Stimulated activated naive CD8-positive, alpha-beta T cell treated with anti-CD3 and anti-CD28 coated beads, Interleukin-15, amount 100 ng/mL, for 72 hours (primary cell): Measurements from ENCODE around the gene BANF1.

Experiments used
- ATAC-seq: fragments of 150-1000 bp; cut with Tn5 transposase; 2 replicates; pipeline ENCODE4 v1.10.0; 2021; ENCODE audit warnings: mild to moderate bottlenecking, moderate library complexity
- DNase-seq, 2 donors: peaks; one replicate each; pipeline ENCODE4 v3.0.0; 2021 to 2022
- H3K27ac Mint-ChIP-seq, 2 donors: one replicate each; pipeline ENCODE4 v1.8.0; 2022; ENCODE audit warnings: mild to moderate bottlenecking in 2 of 2, mixed read lengths in 2 of 2, moderate library complexity in 2 of 2
- H3K27me3 Mint-ChIP-seq: one replicate; pipeline ENCODE4 v1.8.0; 2022; ENCODE audit warnings: mixed read lengths
- H3K4me1 Mint-ChIP-seq: one replicate; pipeline ENCODE4 v1.8.0; 2022; ENCODE audit warnings: mild to moderate bottlenecking, mixed read lengths
- H3K4me3 Mint-ChIP-seq, 2 donors: one replicate each; pipeline ENCODE4 v1.8.0; 2022; ENCODE audit warnings: mild to moderate bottlenecking in 2 of 2, mixed read lengths in 2 of 2, moderate library complexity in 1 of 2
- H3K9me3 Mint-ChIP-seq, 2 donors: one replicate each; pipeline ENCODE4 v1.8.0; 2022; ENCODE audit warnings: mixed read lengths in 2 of 2

BANF1 gene

GRCh38 chr11:65973439-65974110 lies 28.7 kb upstream of the BANF1 start:
- DNase-seq (no peak), ATAC-seq (no peak)
- Mint-ChIP-seq H3K27me3 (no peaks in the 10 kb centered on the region), H3K4me1 (peaks cover 18% of the 10 kb centered on the region), H3K9me3 (no peaks in the 10 kb centered on the region), H3K4me3 (no peak overlapping the region), H3K27ac (no peak overlapping the region)

- no peak for ATAC-seq
- H3K27ac Mint-ChIP-seq = no peak overlapping the region
- DNase-seq = no peak
- H3K9me3 Mint-ChIP-seq = no peaks in the 10 kb centered on the region
- no peaks in the 10 kb centered on the region for H3K27me3 Mint-ChIP-seq
- peaks cover 6% of the 10 kb centered on the region for H3K4me1 Mint-ChIP-seq
- H3K4me3 Mint-ChIP-seq = no peak overlapping the region
Measured at GRCh38 chr11:65975771-65976170, 26.5 kb upstream of the BANF1 start.

- Mint-ChIP-seq H3K27ac (no peak overlapping the region), H3K27me3 (no peaks in the 10 kb centered on the region), H3K4me1 (peaks cover 6% of the 10 kb centered on the region), H3K4me3 (no peak overlapping the region), H3K9me3 (no peaks in the 10 kb centered on the region)
- ATAC-seq = no peak
- no peak for DNase-seq
Measured at GRCh38 chr11:65976216-65977176, 25.8 kb upstream of the BANF1 start.

DNA sequence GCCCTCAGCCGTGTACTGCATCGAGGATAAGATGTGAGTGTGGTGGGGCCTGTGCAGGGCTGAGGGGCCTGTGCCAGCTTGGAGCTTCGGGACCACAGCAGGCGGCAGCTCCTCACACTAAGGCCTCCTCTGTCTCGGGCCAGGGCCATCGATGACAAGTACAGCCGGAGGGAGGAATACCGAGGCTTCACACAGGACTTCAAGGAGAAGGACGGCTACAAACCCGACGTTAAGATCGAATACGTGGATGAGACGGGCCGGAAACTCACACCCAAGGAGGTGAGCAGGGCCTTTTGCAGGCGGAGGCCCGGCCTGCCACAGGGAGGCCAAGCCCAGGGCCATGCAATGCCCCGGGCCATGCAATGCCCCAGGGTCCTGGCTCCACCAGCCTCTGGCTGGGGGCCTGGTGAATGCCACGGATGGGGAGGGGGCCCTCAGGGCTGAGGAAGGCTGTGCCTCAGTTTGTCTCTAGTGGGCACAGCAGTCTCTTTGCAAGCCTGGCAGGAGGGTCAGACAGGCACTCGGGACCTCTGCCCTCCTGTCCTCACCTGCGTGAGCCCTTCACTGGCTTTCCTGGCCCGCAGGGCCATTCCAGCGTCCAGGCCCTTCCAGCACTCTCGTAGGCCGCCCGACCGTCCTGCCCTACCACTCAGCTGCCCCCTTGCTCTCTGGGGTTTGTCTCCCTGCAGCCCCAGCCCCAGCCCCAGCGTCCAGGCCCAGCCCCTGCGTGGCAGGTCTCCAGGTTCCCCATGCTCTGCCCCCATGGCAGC lies 24.5 kb upstream of the BANF1 start:
- Mint-ChIP-seq H3K4me1 (peaks cover 6% of the 10 kb centered on the region), H3K27ac (no peak overlapping the region), H3K27me3 (no peaks in the 10 kb centered on the region), H3K9me3 (no peaks in the 10 kb centered on the region), H3K4me3 (no peak overlapping the region)
- no peak for ATAC-seq
- no peak for DNase-seq

GRCh38 chr11:65978391-65979238 lies 23.7 kb upstream of the BANF1 start:
- H3K27me3 Mint-ChIP-seq = no peaks in the 10 kb centered on the region
- H3K4me1 Mint-ChIP-seq = peaks cover 6% of the 10 kb centered on the region
- DNase-seq (no peak), ATAC-seq (no peak)
- no peak overlapping the region for H3K27ac Mint-ChIP-seq
- no peak overlapping the region for H3K4me3 Mint-ChIP-seq
- H3K9me3 Mint-ChIP-seq = no peaks in the 10 kb centered on the region

- no peak for DNase-seq
- no peak overlapping the region for H3K27ac Mint-ChIP-seq
- H3K9me3 Mint-ChIP-seq = no peaks in the 10 kb centered on the region
- H3K27me3 Mint-ChIP-seq = no peaks in the 10 kb centered on the region
- peaks cover 6% of the 10 kb centered on the region for H3K4me1 Mint-ChIP-seq
- no peak overlapping the region for H3K4me3 Mint-ChIP-seq
- no peak for ATAC-seq
Measured at GRCh38 chr11:65979261-65979759, 23.0 kb upstream of the BANF1 start.

- no peak overlapping the region for H3K4me3 Mint-ChIP-seq
- DNase-seq = no peak
- H3K4me1 Mint-ChIP-seq = peaks cover 6% of the 10 kb centered on the region
- ATAC-seq = no peak
- peak overlapping the region in 1 of 2 donors; percentile 72 for H3K27ac Mint-ChIP-seq
- H3K27me3 Mint-ChIP-seq = no peaks in the 10 kb centered on the region
- no peaks in the 10 kb centered on the region for H3K9me3 Mint-ChIP-seq
Measured at GRCh38 chr11:65981101-65981740, 21.1 kb upstream of the BANF1 start.

GRCh38 chr11:65981972-65982823 lies 20.1 kb upstream of the BANF1 start:
- DNase-seq (no peak), ATAC-seq (peak; percentile 29)
- Mint-ChIP-seq H3K27ac (no peak overlapping the region), H3K4me1 (peaks cover 3% of the 10 kb centered on the region), H3K27me3 (no peaks in the 10 kb centered on the region), H3K9me3 (no peaks in the 10 kb centered on the region), H3K4me3 (no peak overlapping the region)

- Mint-ChIP-seq H3K4me1 (no peaks in the 10 kb centered on the region), H3K27ac (no peak overlapping the region), H3K9me3 (no peaks in the 10 kb centered on the region), H3K27me3 (no peaks in the 10 kb centered on the region), H3K4me3 (no peak overlapping the region)
- ATAC-seq (no peak), DNase-seq (no peak)
Measured at GRCh38 chr11:65982824-65983588, 19.3 kb upstream of the BANF1 start.

DNA sequence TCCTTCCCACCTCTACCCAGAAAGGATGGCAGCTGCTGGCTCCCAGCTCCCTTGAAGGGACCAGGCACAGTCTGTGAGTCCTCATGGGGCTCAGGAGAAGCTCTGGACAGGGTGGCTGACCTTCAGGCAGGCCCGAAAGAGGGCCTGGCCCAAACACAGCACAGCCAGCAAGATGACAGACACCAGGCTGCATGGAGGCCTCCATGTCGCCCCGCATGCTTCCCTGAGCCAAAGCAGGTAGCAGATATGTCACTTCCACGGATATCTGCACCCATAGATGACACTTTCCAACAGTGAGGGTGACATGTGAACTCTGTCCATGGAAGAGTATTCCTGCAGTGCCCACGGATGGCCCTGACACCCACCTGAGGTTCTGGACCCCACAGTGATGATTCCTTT lies 18.7 kb upstream of the BANF1 start:
- H3K27ac Mint-ChIP-seq = no peak overlapping the region
- H3K9me3 Mint-ChIP-seq = no peaks in the 10 kb centered on the region
- no peaks in the 10 kb centered on the region for H3K27me3 Mint-ChIP-seq
- no peak for ATAC-seq
- H3K4me3 Mint-ChIP-seq = no peak overlapping the region
- H3K4me1 Mint-ChIP-seq = peaks cover under 1% of the 10 kb centered on the region
- no peak for DNase-seq

DNA sequence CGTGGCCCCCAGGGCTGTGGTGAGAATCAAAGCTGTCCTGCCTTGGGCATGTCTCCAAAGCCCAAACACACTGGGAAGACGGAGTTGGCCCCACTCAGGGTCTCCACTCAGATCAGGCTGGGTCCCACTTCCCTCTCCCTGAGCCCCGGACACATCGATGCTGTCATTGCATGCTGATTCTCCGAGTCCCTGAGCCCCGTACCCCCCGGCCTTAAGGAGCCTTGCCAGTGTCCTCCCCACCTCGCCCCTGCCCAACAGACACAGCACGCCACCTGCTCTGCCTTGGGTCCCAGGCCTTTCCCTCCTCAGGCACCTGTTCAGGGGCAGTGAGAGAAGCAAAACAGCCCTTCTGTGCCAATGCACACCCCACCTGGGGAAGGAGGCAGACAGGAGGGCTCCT lies 15.0 kb upstream of the BANF1 start:
- peaks cover 9% of the 10 kb centered on the region for H3K4me1 Mint-ChIP-seq
- no peaks in the 10 kb centered on the region for H3K9me3 Mint-ChIP-seq
- DNase-seq (no peak), ATAC-seq (no peak)
- H3K27ac Mint-ChIP-seq = peak overlapping the region; percentile 45 to 69
- no peaks in the 10 kb centered on the region for H3K27me3 Mint-ChIP-seq
- no peak overlapping the region for H3K4me3 Mint-ChIP-seq

DNA sequence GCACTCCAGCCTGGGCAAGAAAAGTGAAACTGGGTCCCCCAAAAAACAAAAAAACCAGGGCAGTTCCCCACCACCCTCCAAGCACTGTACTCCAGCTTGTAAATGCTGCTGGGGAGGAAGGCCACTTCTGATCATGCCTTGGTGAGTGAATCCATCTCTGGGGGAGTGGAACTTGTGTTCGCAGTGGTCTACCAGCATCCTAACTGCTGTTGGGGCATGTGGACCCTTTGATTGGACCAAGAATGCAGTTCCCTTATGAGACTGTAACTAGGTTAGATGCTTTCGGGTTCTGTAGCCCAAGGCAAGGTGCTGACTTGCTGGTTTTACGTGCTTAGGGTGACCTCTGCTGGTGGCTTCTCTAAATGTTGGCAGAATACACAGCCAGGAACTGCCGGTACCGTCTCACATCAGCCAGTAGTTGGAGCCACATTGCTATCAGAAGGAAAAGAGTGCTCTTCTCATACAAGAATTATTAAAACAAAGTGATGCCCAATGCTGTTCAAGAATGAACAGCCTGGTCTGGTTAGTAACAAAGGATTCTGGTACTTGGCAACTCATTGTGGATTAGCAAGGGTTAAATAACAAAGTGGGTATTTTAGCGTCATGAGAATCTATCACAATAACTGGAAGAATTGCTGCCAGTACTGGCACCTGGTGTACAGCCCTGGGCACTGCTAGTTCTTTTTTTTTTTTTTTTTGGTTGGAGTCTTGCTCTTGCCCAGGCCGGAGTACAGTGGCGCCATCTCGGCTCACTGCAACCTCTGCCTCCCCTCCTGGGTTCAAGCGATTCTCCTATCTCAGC lies 13.3 kb upstream of the BANF1 start:
- no peak overlapping the region for H3K4me3 Mint-ChIP-seq
- no peak overlapping the region for H3K27ac Mint-ChIP-seq
- no peaks in the 10 kb centered on the region for H3K27me3 Mint-ChIP-seq
- peaks cover 9% of the 10 kb centered on the region for H3K4me1 Mint-ChIP-seq
- DNase-seq (peak; percentile 90 to 93), ATAC-seq (peak; percentile 99)
- H3K9me3 Mint-ChIP-seq = no peaks in the 10 kb centered on the region
